GM12872 (cell line): Measurements from ENCODE around the gene GATA2.

Source experiments
- CTCF ChIP-seq: IDR thresholded peaks from 3 replicates; pipeline ENCODE4 v1.5.1; 2011; ENCODE audit warnings: low read depth, mild to moderate bottlenecking, low read length, moderate library complexity; ENCODE audit not compliant: insufficient read depth

The GATA2 gene

GRCh38 chr3:128523591-128523990 is 30.6 kb upstream of the GATA2 start:
- TF ChIP-seq CTCF: no peak

- TF ChIP-seq CTCF: no peak
These were observed 28.7 kb upstream of the GATA2 start for GRCh38 chr3:128521715-128522114.

- no peak for TF ChIP-seq CTCF
These were observed 25.8 kb upstream of the GATA2 start for GRCh38 chr3:128518587-128519490.

DNA sequence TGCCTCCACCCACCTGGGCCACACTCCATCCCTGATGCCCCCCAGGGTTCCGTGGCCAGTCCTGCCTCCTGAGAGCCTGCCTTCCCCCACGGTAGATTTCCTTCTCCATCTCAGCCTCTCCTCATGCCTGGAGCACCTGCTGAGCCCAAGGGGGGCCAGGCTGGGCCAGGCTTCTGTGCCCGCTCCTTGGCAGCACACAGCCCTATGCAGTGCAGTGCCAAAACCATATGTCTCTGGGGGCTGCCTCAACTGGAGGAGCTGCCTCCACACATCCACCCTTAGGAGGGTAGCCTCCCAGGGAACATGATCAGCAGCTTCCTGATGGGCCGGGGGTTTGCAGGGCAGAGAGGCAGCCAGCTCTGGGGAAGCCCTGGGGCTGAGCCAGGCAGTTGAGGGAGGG is 24.6 kb upstream of the GATA2 start:
- TF ChIP-seq CTCF: no peak

DNA sequence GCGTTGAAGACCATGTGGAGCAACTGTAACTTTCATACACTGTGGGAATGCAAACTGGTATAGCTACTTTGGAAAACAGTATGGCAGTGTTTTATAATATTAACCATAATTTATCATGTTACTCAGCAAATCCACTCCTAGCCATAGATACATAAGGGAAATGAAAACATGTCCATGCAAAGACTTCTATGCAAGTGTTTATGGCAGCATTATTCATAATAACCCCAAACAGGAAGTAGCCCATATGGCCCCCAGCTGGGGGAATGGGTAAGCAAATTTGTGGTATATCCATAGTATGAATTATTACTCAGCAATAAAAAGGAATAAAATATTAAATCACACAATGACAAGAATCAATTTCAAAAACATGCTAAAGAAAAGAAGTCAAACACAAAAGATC is 23.0 kb upstream of the GATA2 start:
- no peak for TF ChIP-seq CTCF

DNA sequence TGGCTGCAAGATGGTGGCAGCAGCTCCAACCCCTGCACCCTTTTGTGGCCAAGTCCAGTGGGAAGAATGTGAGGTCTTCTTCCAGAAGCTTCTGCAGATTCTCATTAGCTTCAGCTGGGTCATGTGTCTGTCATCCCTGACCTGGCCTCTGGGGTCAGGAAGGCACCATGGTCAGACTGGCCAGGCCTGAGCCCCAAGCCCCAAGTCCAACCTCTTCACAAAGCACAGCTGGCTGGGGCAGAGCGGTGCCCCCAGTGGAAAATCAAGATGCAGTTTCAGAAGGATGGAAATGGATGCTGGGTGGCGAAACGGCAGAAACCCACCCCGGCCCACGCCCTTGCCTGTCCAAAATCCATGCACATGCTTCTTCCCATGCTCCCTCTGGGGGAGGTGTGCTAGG is 15.9 kb upstream of the GATA2 start:
- TF ChIP-seq CTCF: no peak

DNA sequence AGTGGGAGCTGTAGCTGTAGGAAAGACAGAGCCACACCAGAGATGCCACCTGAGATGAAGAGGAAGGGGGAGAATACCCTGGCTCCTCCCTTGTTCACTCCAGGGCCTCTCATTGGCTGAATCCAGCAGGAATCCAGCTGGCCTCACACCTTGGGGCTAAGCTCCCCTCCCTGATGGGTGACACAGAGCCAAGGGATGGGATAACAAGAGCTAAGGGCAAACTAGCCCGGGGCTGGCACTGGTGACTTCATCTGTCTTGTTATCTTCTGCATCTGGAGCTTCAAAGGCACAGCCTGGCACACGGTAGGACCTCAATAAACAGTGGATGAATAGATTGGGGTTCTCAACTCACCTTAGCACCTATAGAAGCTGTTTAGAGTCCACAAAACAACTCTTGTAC is 13.8 kb upstream of the GATA2 start:
- no peak for TF ChIP-seq CTCF
